Fibroblast of lung (primary cell): ENCODE measurements around the gene TMC6. TPM values are rescaled to one million over a fixed set of nuclear protein-coding genes. Genes with fewer than 3 reads are reported as not detected.
"Not testable (repeated sequence)": the region's sequence is repeated elsewhere in the genome, so short reads cannot be mapped to it uniquely, and the experiment has no call there.

Experiments used
- DNase-seq, 2 donors: peaks; one replicate each; pipeline versions ENCODE4 v3.0.0 to v3.0.0-alpha.2; 2010; ENCODE audit warnings: low read depth in 2 of 2
- H2AFZ ChIP-seq: 2 replicates; pipeline ENCODE4 v1.5.1; 2012; ENCODE audit warnings: low read length, control low read depth, inconsistent platforms
- H3K27ac ChIP-seq: 2 replicates; pipeline ENCODE4 v1.5.1; 2011; ENCODE audit warnings: low read length, control low read depth; ENCODE audit not compliant: insufficient read depth
- H3K27me3 ChIP-seq: 2 replicates; pipeline ENCODE4 v1.5.1; 2011; ENCODE audit warnings: mild to moderate bottlenecking, low read length; ENCODE audit not compliant: control insufficient read depth, insufficient read depth
- H3K36me3 ChIP-seq: 2 replicates; pipeline ENCODE4 v1.5.1; 2011; ENCODE audit warnings: low read length; ENCODE audit not compliant: control insufficient read depth, insufficient read depth
- H3K4me1 ChIP-seq: 2 replicates; pipeline ENCODE4 v1.5.1; 2011; ENCODE audit warnings: low read length; ENCODE audit not compliant: control insufficient read depth, insufficient read depth; ENCODE audit errors: extremely low read depth
- H3K4me2 ChIP-seq: 2 replicates; pipeline ENCODE4 v1.5.1; 2011; ENCODE audit warnings: low read length, control low read depth; ENCODE audit not compliant: insufficient read depth; ENCODE audit errors: extremely low read depth
- H3K4me3 ChIP-seq, 4 experiments: fragments of 200-600 bp in 1 of 4; sonication (generic) in 1 of 4; replicated peaks in 1 of 4; 2 replicates each; pipeline ENCODE4 v1.5.1; 2011 to 2016; ENCODE audit warnings: low read length in 4 of 4, low read depth in 3 of 4, mild to moderate bottlenecking in 3 of 4, control low read depth in 2 of 4, inconsistent platforms in 1 of 4, mixed read lengths in 1 of 4; ENCODE audit not compliant: insufficient read depth in 1 of 4; ENCODE audit errors: control extremely low read depth in 1 of 4
- H3K79me2 ChIP-seq: 2 replicates; pipeline ENCODE4 v1.5.1; 2012; ENCODE audit warnings: mild to moderate bottlenecking, low read length, inconsistent platforms; ENCODE audit not compliant: control insufficient read depth, insufficient read depth
- H3K9ac ChIP-seq: 2 replicates; pipeline ENCODE4 v1.5.1; 2011; ENCODE audit warnings: mild to moderate bottlenecking, low read length, control low read depth; ENCODE audit not compliant: insufficient read depth
- H3K9me3 ChIP-seq: 2 replicates; pipeline ENCODE4 v1.5.1; 2012; ENCODE audit warnings: low read depth, low read length; ENCODE audit not compliant: control insufficient read depth, insufficient read depth
- H4K20me1 ChIP-seq: 2 replicates; pipeline ENCODE4 v1.5.1; 2011; ENCODE audit warnings: low read length; ENCODE audit not compliant: control insufficient read depth, insufficient read depth; ENCODE audit errors: extremely low read depth
- EZH2 ChIP-seq: IDR thresholded peaks from 2 replicates; pipeline ENCODE4 v1.5.1; 2012; ENCODE audit warnings: low read length, control low read depth, mild to moderate bottlenecking; ENCODE audit errors: missing control alignments
- polyA plus RNA-seq, 2 donors: library from polyadenylated mRNA; depleted of rRNA in 1 of 2; stranded (reverse) in 1 of 2; unstranded in 1 of 2; fragments of >200 nt; gene quantifications; 2 replicates each; pipeline ENCODE4 v1.2.1, GENCODE V29; 2011 to 2012; ENCODE audit warnings: missing spikeins in 1 of 2
- total RNA-seq: library from RNA; depleted of rRNA; stranded (reverse); fragments of >200 nt; gene quantifications from 2 replicates; pipeline ENCODE4 v1.2.1, GENCODE V29; 2014
- TF ChIP-seq, protein P1 (sequence below), 2 donors: IDR thresholded peaks in 1 of 2; conservative IDR thresholded peaks in 1 of 2; 1 replicate in 1 of 2; 2 replicates in 1 of 2; pipeline ENCODE4 v1.5.1; 2011 to 2012; ENCODE audit warnings: low read length in 2 of 2, control low read depth in 1 of 2, inconsistent platforms in 1 of 2, low read depth in 1 of 2, mild to moderate bottlenecking in 1 of 2

TMC6 gene
- total and polyA plus RNA-seq, 2 donors (not counting 1 experiment from before 2014, with no cell fraction given) = 0.17 to 1.3 TPM

DNA sequence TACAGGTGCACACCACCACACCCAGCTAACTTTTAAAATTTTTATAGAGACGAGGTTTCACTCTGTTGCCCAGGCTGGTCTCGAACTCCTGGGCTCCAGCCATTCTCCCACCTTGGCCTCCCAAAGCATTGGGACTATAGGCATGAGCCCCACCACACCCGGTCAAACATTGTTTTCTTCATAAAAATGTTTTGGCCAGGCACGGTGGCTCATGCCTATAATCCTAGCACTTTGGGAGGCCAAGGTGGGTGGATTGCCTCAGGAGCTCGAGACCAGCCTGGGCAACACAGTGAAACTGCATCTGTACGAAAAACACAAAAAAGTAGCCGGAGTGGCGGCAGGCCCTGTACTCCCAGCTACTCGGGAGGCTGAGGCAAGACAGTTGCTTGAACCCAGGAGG lies 12.1 kb downstream of the TMC6 start:
- H3K27me3 ChIP-seq = no peaks in the 10 kb centered on the region
- no peak overlapping the region for H3K9ac ChIP-seq
- H3K36me3 ChIP-seq = no peaks in the 10 kb centered on the region
- H3K4me1 ChIP-seq = no peaks in the 10 kb centered on the region
- H3K4me3 ChIP-seq = no peak overlapping the region
- TF ChIP-seq EZH2 = no peak
- TF ChIP-seq, protein P1, sequence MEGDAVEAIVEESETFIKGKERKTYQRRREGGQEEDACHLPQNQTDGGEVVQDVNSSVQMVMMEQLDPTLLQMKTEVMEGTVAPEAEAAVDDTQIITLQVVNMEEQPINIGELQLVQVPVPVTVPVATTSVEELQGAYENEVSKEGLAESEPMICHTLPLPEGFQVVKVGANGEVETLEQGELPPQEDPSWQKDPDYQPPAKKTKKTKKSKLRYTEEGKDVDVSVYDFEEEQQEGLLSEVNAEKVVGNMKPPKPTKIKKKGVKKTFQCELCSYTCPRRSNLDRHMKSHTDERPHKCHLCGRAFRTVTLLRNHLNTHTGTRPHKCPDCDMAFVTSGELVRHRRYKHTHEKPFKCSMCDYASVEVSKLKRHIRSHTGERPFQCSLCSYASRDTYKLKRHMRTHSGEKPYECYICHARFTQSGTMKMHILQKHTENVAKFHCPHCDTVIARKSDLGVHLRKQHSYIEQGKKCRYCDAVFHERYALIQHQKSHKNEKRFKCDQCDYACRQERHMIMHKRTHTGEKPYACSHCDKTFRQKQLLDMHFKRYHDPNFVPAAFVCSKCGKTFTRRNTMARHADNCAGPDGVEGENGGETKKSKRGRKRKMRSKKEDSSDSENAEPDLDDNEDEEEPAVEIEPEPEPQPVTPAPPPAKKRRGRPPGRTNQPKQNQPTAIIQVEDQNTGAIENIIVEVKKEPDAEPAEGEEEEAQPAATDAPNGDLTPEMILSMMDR (conservative IDR thresholded peaks at IDR 0.05 in 1 of 2, IDR thresholded peaks at IDR 0.05 in 1 of 2; ENCODE audit: low read depth in 1 of 2, low read length in 2 of 2) = no peak
- no peak overlapping the region for H3K27ac ChIP-seq
- H4K20me1 ChIP-seq = no peaks in the 10 kb centered on the region
- H3K79me2 ChIP-seq = no peaks in the 10 kb centered on the region
- no peak overlapping the region for H3K4me2 ChIP-seq
- H3K9me3 ChIP-seq = no peaks in the 10 kb centered on the region
- no peak for DNase-seq
- H2AFZ ChIP-seq = no peak overlapping the region

DNA sequence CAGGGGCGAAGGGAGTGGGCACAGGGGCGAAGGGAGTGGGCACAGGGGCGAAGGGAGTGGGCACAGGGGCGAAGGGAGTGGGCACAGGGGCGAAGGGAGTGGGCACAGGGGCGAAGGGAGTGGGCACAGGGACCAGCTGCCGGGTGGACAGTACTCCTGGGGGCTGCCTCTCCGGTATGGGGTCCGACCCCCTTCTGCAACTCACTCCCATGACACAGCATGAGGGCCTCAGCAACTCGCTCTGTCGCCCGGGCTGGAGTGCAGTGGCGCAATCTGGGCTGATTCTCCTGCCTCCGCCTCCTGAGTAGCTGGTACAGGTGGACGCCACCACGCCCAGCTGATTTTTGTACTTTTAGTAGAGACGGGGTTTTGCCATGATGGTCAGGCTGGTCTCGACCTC lies 12.8 kb downstream of the TMC6 start:
- not testable (repeated sequence) for H3K36me3 ChIP-seq, H3K9ac ChIP-seq, H3K79me2 ChIP-seq, H4K20me1 ChIP-seq, H3K9me3 ChIP-seq, H3K27me3 ChIP-seq, H3K4me2 ChIP-seq, DNase-seq, H3K4me3 ChIP-seq, H3K27ac ChIP-seq, H3K4me1 ChIP-seq, H2AFZ ChIP-seq

DNA sequence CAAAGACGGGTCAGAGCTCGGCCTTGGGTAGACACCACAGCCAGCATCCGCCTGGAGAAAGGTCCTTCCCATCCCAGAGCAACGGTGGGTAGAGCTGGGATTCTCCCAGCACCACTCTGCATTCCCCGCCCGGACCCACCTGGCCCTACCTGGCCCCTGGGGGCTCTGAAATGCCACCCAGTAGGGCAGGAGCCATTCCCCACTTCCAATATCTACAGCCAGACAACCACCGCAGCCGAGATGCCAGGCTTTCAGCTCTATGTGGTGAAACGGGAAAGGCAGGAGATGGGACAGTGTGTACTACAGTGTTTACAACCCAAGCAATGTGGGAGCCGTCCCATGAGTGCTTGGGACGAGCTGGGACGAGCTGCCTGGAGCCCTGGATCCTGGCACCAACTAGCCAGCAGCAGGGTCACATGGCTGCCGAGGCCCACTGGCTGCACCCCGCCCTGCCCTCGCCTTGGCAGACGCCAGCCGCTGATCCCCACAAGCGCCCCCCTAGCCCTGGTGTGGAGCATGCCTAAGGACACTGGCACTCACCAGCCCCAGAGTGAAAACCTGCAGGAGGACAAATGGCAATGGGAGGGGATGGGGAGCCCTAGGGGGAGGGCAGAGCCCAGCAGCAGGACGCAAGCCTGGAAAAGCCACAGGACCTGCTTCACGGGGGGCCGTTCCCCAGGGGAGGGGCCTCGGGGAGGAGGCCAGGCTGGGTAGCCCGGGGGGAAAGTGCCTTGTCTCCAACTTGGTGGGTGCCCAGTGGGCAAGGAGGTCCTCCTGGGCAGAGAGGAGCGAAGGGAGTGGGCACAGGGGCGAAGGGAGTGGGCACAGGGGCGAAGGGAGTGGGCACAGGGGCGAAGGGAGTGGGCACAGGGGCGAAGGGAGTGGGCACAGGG lies 13.5 kb downstream of the TMC6 start:
- no peak overlapping the region for H2AFZ ChIP-seq
- H4K20me1 ChIP-seq = no peaks in the 10 kb centered on the region
- no peak overlapping the region for H3K9ac ChIP-seq
- TF ChIP-seq, protein P1 (conservative IDR thresholded peaks at IDR 0.05 in 1 of 2, IDR thresholded peaks at IDR 0.05 in 1 of 2; ENCODE audit: low read depth in 1 of 2, low read length in 2 of 2) = no peak
- TF ChIP-seq EZH2 = no peak
- no peaks in the 10 kb centered on the region for H3K79me2 ChIP-seq
- no peaks in the 10 kb centered on the region for H3K4me1 ChIP-seq
- H3K27ac ChIP-seq = no peak overlapping the region
- no peaks in the 10 kb centered on the region for H3K27me3 ChIP-seq
- DNase-seq = no peak
- no peak overlapping the region for H3K4me2 ChIP-seq
- H3K9me3 ChIP-seq = no peaks in the 10 kb centered on the region
- no peak overlapping the region for H3K4me3 ChIP-seq
- no peaks in the 10 kb centered on the region for H3K36me3 ChIP-seq
